Bronchial epithelial cell (primary cell): Measurements from ENCODE around the gene EVA1C. TPM values are rescaled to one million over a fixed set of nuclear protein-coding genes. Genes with fewer than 3 reads are reported as not detected.
A peak's percentile ranks its signal among the peaks of the same experiment; 100 is the strongest.
"Not testable (repeated sequence)": the region's sequence is repeated elsewhere in the genome, so short reads cannot be mapped to it uniquely, and the experiment has no call there.

Experiments used
- DNase-seq: peaks from one replicate; pipeline ENCODE4 v3.0.0-alpha.2; 2010; ENCODE audit warnings: low read depth
- FAIRE-seq: peaks from 2 replicates; lab custom pipeline; 2011; peaks lifted over from hg19 to GRCh38; lab: Jason Lieb, UNC
- H3K27me3 ChIP-seq: 2 replicates; pipeline ENCODE4 v1.5.1; 2011; ENCODE audit warnings: low read length; ENCODE audit not compliant: control insufficient read depth, insufficient read depth
- H3K36me3 ChIP-seq: 2 replicates; pipeline ENCODE4 v1.5.1; 2011; ENCODE audit warnings: low read length; ENCODE audit not compliant: control insufficient read depth, insufficient read depth
- H3K4me3 ChIP-seq: 2 replicates; pipeline ENCODE4 v1.5.1; 2011; ENCODE audit warnings: mild to moderate bottlenecking, low read depth, low read length, control low read depth
- total RNA-seq: library from RNA; depleted of rRNA; stranded (reverse); fragments of >200 nt; gene quantifications from 2 replicates; pipeline ENCODE4 v1.2.1, GENCODE V29; 2014
- TF ChIP-seq, protein P1 (sequence below): IDR thresholded peaks from 2 replicates; pipeline ENCODE4 v1.5.1; 2011; ENCODE audit warnings: mild to moderate bottlenecking, moderate library complexity, low read length, control low read depth, inconsistent platforms; ENCODE audit not compliant: insufficient read depth, severe bottlenecking

Gene EVA1C
- total RNA-seq, 1 donor from 2014 or later, result 9.0 TPM

DNA sequence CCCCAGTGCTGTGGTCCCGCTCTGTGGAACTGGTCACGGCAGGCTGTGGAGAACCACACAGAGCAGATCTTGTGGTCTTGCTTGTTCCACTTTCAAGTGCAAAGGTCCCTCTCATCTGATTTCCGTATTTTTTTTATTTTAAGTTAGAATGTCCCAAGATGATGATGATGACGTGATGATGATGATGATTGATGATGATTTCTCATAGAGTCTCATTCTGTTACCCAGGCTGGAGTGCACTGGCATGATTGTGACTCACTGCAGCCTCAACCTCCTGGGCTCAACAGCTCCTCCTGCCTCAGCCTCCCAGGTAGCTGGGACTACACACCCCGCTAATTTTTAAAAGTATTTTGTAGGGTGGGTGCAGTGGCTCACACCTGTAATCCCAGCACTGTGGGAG is 12.2 kb downstream of the EVA1C start:
- FAIRE-seq (no peak), DNase-seq (peak; percentile 32)

DNA sequence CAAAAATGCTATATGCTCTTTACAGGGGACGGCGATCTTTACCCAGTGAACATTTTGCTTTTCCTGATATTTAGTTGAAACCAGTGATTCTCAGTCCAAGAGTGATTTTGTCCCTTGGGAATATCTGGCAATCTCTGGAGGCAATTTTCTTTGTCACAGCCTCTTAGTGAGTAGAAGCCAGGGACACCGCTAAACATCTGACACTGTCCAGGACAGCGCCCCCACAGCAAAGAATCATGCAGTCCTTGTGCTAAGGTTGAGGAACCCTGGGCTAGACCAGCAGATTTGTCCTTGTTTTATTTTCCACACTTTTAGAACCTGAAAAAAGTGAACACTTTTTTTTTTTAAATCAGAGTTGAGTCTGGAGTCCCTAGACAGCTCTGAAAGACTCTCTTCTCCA is 13.1 kb downstream of the EVA1C start:
- FAIRE-seq, result no peak
- H3K27me3 ChIP-seq, result no peaks in the 10 kb centered on the region
- H3K36me3 ChIP-seq, result no peaks in the 10 kb centered on the region
- TF ChIP-seq, protein P1, sequence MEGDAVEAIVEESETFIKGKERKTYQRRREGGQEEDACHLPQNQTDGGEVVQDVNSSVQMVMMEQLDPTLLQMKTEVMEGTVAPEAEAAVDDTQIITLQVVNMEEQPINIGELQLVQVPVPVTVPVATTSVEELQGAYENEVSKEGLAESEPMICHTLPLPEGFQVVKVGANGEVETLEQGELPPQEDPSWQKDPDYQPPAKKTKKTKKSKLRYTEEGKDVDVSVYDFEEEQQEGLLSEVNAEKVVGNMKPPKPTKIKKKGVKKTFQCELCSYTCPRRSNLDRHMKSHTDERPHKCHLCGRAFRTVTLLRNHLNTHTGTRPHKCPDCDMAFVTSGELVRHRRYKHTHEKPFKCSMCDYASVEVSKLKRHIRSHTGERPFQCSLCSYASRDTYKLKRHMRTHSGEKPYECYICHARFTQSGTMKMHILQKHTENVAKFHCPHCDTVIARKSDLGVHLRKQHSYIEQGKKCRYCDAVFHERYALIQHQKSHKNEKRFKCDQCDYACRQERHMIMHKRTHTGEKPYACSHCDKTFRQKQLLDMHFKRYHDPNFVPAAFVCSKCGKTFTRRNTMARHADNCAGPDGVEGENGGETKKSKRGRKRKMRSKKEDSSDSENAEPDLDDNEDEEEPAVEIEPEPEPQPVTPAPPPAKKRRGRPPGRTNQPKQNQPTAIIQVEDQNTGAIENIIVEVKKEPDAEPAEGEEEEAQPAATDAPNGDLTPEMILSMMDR, result peak; percentile 33
- no peak overlapping the region for H3K4me3 ChIP-seq
- peak; percentile 36 for DNase-seq

More for the DNA sequence above, 12.2 kb downstream of the EVA1C start:
- TF ChIP-seq, protein P1, result no peak
- Histone ChIP-seq H3K36me3 (no peaks in the 10 kb centered on the region), H3K27me3 (no peaks in the 10 kb centered on the region), H3K4me3 (no peak overlapping the region)

DNA sequence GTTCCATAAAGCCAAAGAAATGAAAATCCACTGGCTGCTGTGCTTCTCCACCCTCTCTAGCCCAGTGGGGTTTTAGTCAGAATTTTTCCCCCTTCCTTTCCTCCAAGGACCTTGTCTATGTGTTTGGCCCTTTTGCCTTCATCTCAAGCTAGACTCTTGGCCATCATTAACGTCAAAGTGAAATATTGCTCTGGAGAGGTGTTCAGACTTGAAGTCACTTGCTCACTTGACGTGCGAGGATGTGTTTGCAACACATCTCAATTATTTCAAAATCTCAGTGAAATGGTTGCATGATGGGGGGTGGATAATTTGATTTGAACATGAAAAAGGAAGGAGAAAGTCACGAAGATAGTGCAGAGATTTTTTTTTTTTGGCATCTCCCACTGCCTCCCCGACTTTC is 13.6 kb downstream of the EVA1C start:
- Histone ChIP-seq H3K27me3 (no peaks in the 10 kb centered on the region), H3K36me3 (no peaks in the 10 kb centered on the region), H3K4me3 (no peak overlapping the region)
- TF ChIP-seq, protein P1, result no peak
- DNase-seq (peak; percentile 80), FAIRE-seq (no peak)

DNA sequence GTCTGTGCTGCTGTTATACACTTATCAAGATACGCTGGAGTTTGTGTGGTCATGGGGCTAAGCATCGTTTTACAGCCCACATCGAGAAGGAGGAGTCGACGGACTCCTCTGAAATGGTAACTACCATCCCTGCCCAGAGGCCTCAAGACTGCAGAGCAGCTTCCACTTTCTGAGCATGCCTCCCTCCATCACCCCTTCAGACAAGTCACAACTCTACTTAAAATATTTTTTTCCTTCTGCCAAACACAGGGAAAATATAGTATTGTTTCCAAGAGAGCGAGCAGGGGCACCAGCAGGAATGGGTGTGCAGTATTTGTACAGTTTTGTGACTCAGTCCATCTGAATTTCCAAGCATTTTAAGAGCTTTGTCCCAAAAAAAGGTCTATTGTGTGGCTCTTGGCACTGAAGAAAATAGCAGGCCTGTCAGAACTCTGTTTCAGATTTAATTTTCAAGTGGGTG is 14.1 kb downstream of the EVA1C start:
- Histone ChIP-seq H3K4me3 (no peak overlapping the region), H3K27me3 (no peaks in the 10 kb centered on the region), H3K36me3 (no peaks in the 10 kb centered on the region)
- TF ChIP-seq, protein P1, result no peak
- FAIRE-seq (no peak), DNase-seq (peak; percentile 60)

DNA sequence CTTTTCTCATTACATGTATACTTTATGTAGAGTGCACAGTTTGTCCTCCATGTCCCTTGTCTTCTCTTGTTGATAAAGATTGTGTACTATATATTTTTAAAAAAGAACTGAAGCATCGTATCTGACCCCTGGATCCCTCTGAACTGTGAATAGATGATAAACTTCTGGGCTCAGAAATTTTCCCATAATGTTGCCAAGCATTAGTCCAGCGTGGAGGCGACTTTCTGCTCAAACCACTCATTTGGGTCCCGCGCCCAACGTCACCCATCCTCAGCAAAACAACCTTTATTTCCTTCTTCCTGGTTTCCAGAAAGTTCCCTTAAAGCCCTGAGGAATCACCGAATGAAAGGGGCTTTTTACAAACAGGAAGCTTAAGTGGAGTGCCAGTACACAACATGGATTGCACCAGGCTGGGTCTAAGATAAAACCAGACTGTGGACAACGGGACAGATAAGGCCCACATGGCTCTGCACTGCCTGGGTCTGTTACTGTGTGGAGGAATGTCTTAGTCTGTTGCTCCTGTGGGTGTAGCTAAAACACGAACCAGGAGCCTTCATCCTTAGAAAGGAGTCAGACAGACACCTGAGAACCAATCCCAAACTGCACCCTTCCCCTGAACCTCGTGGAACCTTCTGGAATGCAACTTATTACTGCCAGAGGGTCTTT is 15.6 kb downstream of the EVA1C start:
- TF ChIP-seq, protein P1, result no peak

DNA sequence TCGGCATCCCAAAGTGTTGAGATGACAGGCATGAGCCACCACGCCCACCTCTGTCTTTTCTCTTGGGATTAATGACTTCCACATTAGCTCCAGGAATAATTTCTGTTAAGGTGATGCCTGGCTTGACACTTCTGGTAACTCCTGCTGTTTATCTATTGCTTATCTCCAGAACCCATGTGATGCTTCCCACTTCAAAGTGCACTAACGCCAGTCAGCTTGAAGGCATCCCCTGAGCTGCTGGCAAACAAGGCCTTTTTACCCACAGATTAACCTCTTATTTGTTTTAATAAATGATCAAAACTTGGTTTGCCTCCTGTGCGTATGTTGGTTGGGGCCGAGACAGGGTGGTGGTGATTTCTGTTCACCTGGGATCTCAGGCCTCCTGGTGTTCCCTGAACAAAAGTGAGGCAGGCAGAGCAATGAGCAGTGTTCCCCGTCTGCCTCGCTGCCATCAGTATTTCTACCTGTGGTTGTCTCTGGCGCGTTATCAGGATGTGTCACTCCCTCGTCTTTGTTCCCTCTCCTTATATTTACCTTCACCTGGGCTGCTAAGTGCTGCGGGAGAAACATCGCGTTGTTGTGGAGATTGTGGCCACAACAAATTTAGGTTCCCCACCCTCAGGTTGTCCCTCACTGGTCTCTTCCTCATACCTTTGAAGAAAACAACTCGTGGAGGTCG is 20.6 kb downstream of the EVA1C start:
- H3K36me3 ChIP-seq, H3K4me3 ChIP-seq, H3K27me3 ChIP-seq: not testable (repeated sequence)
- peak; percentile 50 for FAIRE-seq
- peak; percentile 89 for DNase-seq

More for the DNA sequence above, 15.6 kb downstream of the EVA1C start:
- Histone ChIP-seq H3K36me3 (peaks cover 3% of the 10 kb centered on the region), H3K4me3 (no peak overlapping the region), H3K27me3 (no peaks in the 10 kb centered on the region)
- FAIRE-seq (no peak), DNase-seq (no peak)
